Epidermal melanocyte (primary cell): ENCODE results near the gene MUC20.
"Not testable (repeated sequence)": the region's sequence is repeated elsewhere in the genome, so short reads cannot be mapped to it uniquely, and the experiment has no call there.

ENCODE experiments used
- DNase-seq: peaks from one replicate; pipeline ENCODE4 v3.0.0; 2011; ENCODE audit warnings: low spot score; ENCODE audit not compliant: insufficient read length

Gene MUC20

DNA sequence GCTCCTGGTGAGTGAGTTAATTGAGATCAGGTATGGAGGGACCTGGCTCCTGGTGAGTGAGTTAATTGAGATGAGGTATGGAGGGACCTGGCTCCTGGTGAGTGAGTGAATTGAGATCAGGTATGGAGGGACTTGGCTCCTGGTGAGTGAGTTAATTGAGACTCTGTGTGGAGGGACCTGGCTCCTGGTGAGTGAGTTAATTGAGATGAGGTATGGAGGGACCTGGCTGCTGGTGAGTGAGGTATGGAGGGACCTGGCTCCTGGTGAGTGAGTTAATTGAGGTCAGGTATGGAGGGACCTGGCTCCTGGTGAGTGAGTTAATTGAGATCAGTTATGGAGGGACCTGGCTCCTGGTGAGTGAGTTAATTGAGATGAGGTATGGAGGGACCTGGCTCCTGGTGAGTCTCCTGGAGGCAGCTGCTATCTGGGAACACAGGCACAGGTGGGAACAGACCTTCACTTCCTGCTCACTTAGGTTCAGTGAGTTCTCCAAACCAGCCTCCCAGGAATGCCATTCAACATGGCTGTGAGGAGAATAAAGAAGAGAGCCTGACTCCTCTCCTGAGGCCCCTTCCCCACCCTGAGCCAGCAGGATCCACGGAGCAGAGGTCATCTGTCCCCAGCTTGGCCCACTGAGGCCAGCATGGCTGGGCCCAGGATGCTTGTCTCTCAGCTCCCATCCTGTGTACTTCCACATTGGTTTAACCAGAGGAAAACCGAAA, 9.5 kb upstream of the MUC20 start:
- DNase-seq = not testable (repeated sequence)

GRCh38 chr3:195711813-195712534, 8.8 kb upstream of the MUC20 start:
- no peak for DNase-seq

DNA sequence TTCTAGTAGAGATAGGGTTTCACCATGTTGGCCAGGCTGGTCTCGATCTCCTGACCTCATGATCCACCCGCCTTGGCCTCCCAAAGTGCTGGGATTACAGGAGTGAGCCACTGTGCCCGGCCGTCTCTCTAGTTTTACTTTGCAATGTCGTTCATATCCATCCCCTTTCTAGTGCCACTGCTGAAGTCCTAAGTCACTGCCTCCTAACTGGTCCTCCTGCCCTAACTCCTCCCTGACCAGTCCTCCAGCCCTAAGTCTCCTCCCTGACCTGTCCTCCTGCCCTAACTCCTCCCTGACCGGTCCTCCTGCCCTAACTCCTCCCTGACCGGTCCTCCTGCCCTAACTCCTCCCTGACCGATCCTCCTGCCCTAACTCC, 8.3 kb upstream of the MUC20 start:
- not testable (repeated sequence) for DNase-seq

GRCh38 chr3:195713150-195713549, 7.6 kb upstream of the MUC20 start:
- DNase-seq = not testable (repeated sequence)

GRCh38 chr3:195714380-195715011, 6.3 kb upstream of the MUC20 start:
- no peak for DNase-seq

- DNase-seq = no peak
Observed at GRCh38 chr3:195715134-195715533, 5.6 kb upstream of the MUC20 start.

GRCh38 chr3:195715583-195716266, 5.1 kb upstream of the MUC20 start:
- DNase-seq = no peak

DNA sequence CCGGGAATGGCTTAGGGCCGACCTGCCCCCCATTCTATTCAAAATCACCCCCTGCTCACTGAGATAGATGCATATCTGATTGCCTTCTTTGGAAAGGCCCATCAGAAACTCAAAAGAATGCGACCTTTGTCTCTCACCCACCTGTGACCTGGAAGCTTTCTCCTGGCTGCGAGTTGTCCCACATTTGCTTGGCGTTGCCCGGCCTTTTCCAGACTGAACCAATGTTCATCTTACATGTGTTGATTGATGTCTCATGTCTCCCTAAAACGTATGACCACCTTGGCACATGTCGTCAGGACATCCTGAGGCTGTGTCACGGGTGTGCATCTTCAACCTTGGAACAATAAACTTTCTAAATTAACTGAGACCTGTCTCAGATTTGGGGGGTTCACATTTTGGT, 3.4 kb upstream of the MUC20 start:
- no peak for DNase-seq

GRCh38 chr3:195717852-195718476, 2.8 kb upstream of the MUC20 start:
- no peak for DNase-seq

DNA sequence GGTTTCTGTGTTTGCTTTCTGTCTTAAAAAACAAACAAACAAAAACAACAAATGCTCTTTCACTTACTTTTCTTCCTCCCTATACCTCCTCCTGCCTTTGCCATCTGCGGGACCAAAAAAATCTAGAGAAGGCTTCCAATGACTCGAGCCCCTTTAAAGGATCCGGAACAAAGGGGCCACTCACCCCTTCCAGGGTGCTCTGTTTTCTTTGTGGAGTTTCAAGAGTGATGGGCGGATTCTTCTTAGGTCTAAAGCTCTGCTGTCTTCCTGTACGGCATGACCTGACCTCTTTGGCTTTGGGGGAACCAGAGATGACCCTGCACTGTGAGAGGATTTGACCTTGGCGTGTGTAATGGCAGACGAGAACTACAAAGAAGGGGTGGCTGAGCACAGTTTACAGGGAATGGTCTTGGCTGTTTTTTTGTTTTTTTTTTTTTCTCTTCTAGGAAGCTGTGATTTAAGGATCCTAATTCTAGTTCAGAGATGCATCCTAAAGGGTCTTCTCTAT, 2.2 kb upstream of the MUC20 start:
- DNase-seq = no peak

GRCh38 chr3:195719514-195720254, 1.1 kb upstream of the MUC20 start:
- DNase-seq = not testable (repeated sequence)

DNA sequence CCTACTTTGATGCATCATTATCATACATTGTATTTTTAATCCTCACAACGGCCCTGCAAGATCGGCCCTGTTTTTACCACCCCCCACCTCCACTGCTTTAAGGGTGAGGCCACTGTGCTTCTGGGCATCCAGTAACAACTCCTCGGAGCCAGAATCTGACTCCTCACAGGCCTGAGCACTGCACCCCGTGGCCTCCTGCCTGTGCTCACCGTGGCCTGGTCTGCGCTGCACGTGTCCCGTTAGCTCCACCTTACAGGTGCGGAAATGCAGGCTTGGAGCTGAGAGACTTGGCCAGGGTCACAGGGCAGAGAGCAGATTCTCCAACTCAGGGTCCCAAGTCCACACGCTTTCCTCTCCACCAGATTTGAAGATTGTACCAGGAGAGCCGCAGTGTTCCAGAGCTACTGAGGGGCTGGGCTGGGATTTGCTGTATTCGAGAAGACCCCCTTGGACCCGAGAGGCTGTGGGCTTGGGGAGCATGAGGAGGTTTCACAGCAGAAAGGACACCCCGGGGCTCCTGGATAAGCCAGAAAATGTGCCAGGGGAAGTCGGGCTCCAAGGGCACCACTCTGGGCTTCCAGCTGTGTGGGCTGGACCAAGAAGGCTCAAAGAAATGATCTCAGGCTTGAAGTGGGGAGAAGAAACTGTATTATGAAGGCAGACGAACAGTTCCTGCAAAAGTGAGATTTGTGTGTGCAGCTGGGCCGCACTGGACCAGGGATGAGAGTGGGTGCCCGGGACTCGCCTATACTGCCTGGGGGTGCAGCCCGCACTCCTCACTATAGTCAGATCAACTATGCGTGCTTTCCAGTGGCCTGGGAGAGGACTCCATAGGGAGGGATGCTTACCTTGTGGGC, 1.6 kb downstream of the MUC20 start:
- DNase-seq = not testable (repeated sequence)

- not testable (repeated sequence) for DNase-seq
Observed at GRCh38 chr3:195722996-195723345, 2.2 kb downstream of the MUC20 start.

- DNase-seq = not testable (repeated sequence)
Observed at GRCh38 chr3:195724363-195724762, 3.6 kb downstream of the MUC20 start.

DNA sequence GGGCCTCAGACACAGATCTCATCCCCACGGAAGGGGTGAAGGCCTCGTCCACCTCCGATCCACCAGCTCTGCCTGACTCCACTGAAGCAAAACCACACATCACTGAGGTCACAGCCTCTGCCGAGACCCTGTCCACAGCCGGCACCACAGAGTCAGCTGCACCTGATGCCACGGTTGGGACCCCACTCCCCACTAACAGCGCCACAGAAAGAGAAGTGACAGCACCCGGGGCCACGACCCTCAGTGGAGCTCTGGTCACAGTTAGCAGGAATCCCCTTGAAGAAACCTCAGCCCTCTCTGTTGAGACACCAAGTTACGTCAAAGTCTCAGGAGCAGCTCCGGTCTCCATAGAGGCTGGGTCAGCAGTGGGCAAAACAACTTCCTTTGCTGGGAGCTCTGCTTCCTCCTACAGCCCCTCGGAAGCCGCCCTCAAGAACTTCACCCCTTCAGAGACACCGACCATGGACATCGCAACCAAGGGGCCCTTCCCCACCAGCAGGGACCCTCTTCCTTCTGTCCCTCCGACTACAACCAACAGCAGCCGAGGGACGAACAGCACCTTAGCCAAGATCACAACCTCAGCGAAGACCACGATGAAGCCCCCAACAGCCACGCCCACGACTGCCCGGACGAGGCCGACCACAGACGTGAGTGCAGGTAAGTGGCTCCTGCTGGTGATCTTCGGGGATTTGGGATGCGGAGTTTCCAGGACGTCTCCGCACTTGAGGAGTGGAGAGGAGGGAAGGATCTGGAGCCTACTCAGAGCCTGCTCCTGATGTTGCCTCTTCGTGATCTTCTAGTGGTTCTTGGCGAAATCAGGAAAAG, 5.3 kb downstream of the MUC20 start:
- DNase-seq = not testable (repeated sequence)

- no peak for DNase-seq
Observed at GRCh38 chr3:195727606-195728195, 6.9 kb downstream of the MUC20 start.

DNA sequence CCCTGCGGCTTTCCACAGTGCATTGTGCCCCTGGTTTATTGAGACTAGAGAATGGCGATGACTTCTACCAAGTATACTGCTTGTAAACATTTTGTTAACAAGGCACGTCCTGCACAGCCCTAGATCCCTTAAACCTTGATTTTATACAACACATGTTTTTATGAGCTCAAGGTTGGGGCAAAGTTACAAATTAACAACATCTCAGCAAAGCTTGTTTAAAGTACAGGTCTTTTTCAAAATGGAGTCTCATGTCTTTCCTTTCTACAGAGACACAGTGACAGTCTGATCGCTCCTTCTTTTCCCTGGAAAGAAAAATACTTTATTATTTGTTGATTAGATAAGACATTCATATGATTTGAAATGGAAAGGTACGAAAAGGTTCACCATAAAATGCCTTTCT, 8.0 kb downstream of the MUC20 start:
- not testable (repeated sequence) for DNase-seq

DNA sequence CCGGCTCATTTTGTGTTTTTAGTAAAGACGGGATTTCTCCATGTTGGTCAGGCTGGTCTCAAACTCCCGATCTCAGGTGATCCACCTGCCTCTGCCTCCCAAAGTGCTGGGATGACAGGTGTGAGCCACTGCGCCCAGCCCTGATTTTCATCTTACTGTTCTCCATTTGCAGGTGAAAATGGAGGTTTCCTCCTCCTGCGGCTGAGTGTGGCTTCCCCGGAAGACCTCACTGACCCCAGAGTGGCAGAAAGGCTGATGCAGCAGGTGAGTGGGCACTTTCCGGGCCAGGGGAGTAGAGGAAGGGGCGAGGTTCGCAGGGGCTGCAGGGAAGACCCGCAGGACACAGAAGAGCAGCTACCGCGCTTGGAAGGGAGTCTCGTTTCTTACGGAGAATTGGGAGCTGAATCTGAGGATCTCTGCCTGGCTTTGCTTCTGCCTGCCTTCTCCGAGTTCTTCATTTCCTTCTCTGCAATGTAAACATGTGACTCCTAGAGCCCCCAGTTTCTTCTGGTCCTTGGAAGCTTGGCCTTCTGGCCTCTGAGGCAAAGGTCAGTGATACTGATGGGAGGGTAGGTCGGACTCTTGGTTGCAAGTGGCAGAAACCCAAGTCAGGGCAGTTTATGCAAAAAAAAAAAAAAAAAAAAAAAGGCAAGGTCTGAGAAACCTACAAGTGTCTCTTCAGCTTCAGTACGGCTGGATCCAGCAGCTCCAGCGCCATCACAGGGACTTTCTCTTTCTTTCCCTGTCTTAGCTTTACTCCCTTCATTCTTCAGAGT, 8.9 kb downstream of the MUC20 start:
- DNase-seq = no peak
